K562 (cell line): Measurements from ENCODE around the gene MED29. TPM values are rescaled to one million over a fixed set of nuclear protein-coding genes. Genes with fewer than 3 reads are reported as not detected.

Source experiments
- DIDO1 ChIP-seq: fragments of 450-650 bp; IDR thresholded peaks from 2 replicates; pipeline ENCODE4 v1.6.1; 2016; ENCODE audit warnings: low read depth, missing biosample characterization, missing genetic modification characterization
- HDAC1 ChIP-seq, 2 experiments: fragments of 450-650 bp; IDR thresholded peaks; 2 replicates each; pipeline ENCODE4 v1.6.1; 2016 to 2017; ENCODE audit warnings: inconsistent platforms in 1 of 2, mild to moderate bottlenecking in 1 of 2, moderate library complexity in 1 of 2
- HMG20A ChIP-seq: fragments of 450-650 bp; formaldehyde crosslinking; conservative IDR thresholded peaks from 2 replicates; pipeline ENCODE4 v1.4.0; 2020; ENCODE audit warnings: mild to moderate bottlenecking, mixed read lengths
- MAZ ChIP-seq, 2 experiments: fragments of 450-650 bp in 1 of 2; sonication (generic) in 1 of 2; formaldehyde crosslinking; IDR thresholded peaks in 1 of 2; conservative IDR thresholded peaks in 1 of 2; 2 replicates each; pipeline versions ENCODE4 v1.4.0 to v1.5.0; 2020; ENCODE audit warnings: mild to moderate bottlenecking in 1 of 2, missing genetic modification reagents in 1 of 2
- MEIS2 ChIP-seq: fragments of 450-650 bp; IDR thresholded peaks from 2 replicates; pipeline ENCODE4 v1.6.1; 2014; ENCODE audit warnings: mild to moderate bottlenecking; ENCODE audit not compliant: partially characterized antibody
- RERE ChIP-seq: sonication (generic); formaldehyde crosslinking; IDR thresholded peaks from 2 replicates; pipeline ENCODE4 v1.8.0; 2023; ENCODE audit warnings: missing genetic modification reagents, mild to moderate bottlenecking, borderline replicate concordance
- SMAD1 ChIP-seq: fragments of 150-350 bp; IDR thresholded peaks from 2 replicates; pipeline ENCODE4 v1.6.1; 2014; ENCODE audit warnings: low read length, low read depth; ENCODE audit not compliant: partially characterized antibody
- ZBTB8A ChIP-seq: fragments of 450-650 bp; IDR thresholded peaks from 2 replicates; pipeline ENCODE4 v1.6.1; 2018; ENCODE audit warnings: mild to moderate bottlenecking, moderate library complexity; ENCODE audit not compliant: partially characterized antibody
- ZNF143 ChIP-seq: sonication (generic); formaldehyde crosslinking; IDR thresholded peaks from 2 replicates; pipeline ENCODE4 v1.9.0; 2022; ENCODE audit warnings: mild to moderate bottlenecking, missing genetic modification reagents
- ZNF384 ChIP-seq: IDR thresholded peaks from 2 replicates; pipeline ENCODE4 v1.6.1; 2012; ENCODE audit warnings: low read depth, low read length, improper control_type of control experiment
- ZNF583 ChIP-seq: fragments of 250-450 bp; sonication (Bioruptor Pico); IDR thresholded peaks from 2 replicates; pipeline ENCODE4 v1.4.0; 2020
- ZNF696 ChIP-seq: fragments of 250-450 bp; sonication (Bioruptor Pico); conservative IDR thresholded peaks from 2 replicates; pipeline ENCODE4 v1.4.0; 2020; ENCODE audit warnings: mild to moderate bottlenecking, moderate library complexity
- ZSCAN32 ChIP-seq: fragments of 450-650 bp; formaldehyde crosslinking; IDR thresholded peaks from 2 replicates; pipeline ENCODE4 v1.4.0; 2020; ENCODE audit warnings: mild to moderate bottlenecking, moderate library complexity
- polyA plus RNA-seq, 8 experiments: library from polyadenylated mRNA; depleted of rRNA in 4 of 8; stranded (reverse) in 5 of 8; unstranded in 3 of 8; fragments of >200 nt; fragmentation: Nextera tagmentation in 2 of 8; fragmentation: Illumina TruSeq in 1 of 8; extraction: Ambion mirVana in 2 of 8; extraction: Trizol in 1 of 8; gene quantifications; 2 replicates each; pipeline versions ENCODE4 v1.2.1 to v1.2.3, GENCODE V29; 2011 to 2014; ENCODE audit warnings: inconsistent platforms in 1 of 8, missing spikeins in 1 of 8
- total RNA-seq, 7 experiments: library from RNA; depleted of rRNA in 6 of 7; stranded (reverse); fragments of >200 nt in 6 of 7; fragmentation: Illumina TruSeq in 2 of 7; extraction: Trizol in 2 of 7; gene quantifications; 2 replicates each; pipeline versions ENCODE4 v1.2.1 to v1.2.3, GENCODE V29; 2011 to 2021; ENCODE audit warnings: low replicate concordance in 1 of 7

Gene MED29
- total and polyA plus RNA-seq, 9 of the 15 experiments (the other 6 are each of a cell fraction or from before 2014, with no cell fraction given): 1.8 to 22.6 (median 12.4) TPM

GRCh38 chr19:39435499-39436349, 44.5 kb downstream of the MED29 start, which contains the start of gene RPS16 (continued):
- peak; percentile 19; the same call in 1 of the 2 replicates for TF ChIP-seq RERE (CRISPR knock-in tag)
- TF ChIP-seq HDAC1 (IDR thresholded peaks at IDR 0.05): peak in 1 of 2 experiments; percentile 96; a peak in 2 of 4 replicates
- TF ChIP-seq MEIS2: peak; percentile 65
- peak; percentile 69 to 73 for TF ChIP-seq MAZ (CRISPR knock-in tag; conservative IDR thresholded peaks at IDR 0.05 in 1 of 2, IDR thresholded peaks at IDR 0.05 in 1 of 2)
- TF ChIP-seq ZNF583 (CRISPR knock-in tag): no peak
- TF ChIP-seq ZNF696 (CRISPR knock-in tag): no peak
- TF ChIP-seq ZNF143 (CRISPR knock-in tag): 0 out of 2 replicates have a peak, but pooled peaks have one; percentile 17
- TF ChIP-seq DIDO1 (tag): no peak
- TF ChIP-seq SMAD1: peak; percentile 83
- TF ChIP-seq HMG20A (CRISPR knock-in tag): no peak
- TF ChIP-seq ZSCAN32 (CRISPR knock-in tag): no peak
- no peak for TF ChIP-seq ZNF384
- no peak for TF ChIP-seq ZBTB8A
